Lung (tissue), 12 donors: ENCODE results near the gene ZNF865. TPM values are rescaled to one million over a fixed set of nuclear protein-coding genes. Genes with fewer than 3 reads are reported as not detected.

Experiments used
- ATAC-seq: fragments of 200-7000 bp; cut with Tn5 transposase; one replicate; pipeline ENCODE4 v1.9.1; 2020; ENCODE audit warnings: moderate number of reproducible peaks; ENCODE audit not compliant: insufficient read depth, low FRiP score
- DNase-seq, 3 donors: peaks; one replicate each; pipeline ENCODE4 v3.0.0-alpha.2; 2013 to 2017
- H3K27ac ChIP-seq, 2 donors: one replicate each; pipeline ENCODE4 v1.5.1; 2013; ENCODE audit warnings: mild to moderate bottlenecking in 2 of 2, moderate library complexity in 2 of 2, control low read depth in 1 of 2, inconsistent platforms in 1 of 2, low read depth in 1 of 2, low read length in 1 of 2
- H3K27me3 ChIP-seq, 3 donors: one replicate each; pipeline ENCODE4 v1.5.1; 2013; ENCODE audit warnings: low read length in 2 of 3; ENCODE audit not compliant: control insufficient read depth in 3 of 3, insufficient read depth in 3 of 3
- H3K36me3 ChIP-seq, 4 donors: one replicate each; pipeline ENCODE4 v1.5.1; 2013; ENCODE audit warnings: low read length in 4 of 4, mild to moderate bottlenecking in 1 of 4, moderate library complexity in 1 of 4; ENCODE audit not compliant: control insufficient read depth in 4 of 4, insufficient read depth in 4 of 4
- H3K4me1 ChIP-seq, 5 donors: one replicate each; pipeline ENCODE4 v1.5.1; 2013; ENCODE audit warnings: low read length in 5 of 5, mild to moderate bottlenecking in 2 of 5, moderate library complexity in 1 of 5; ENCODE audit not compliant: control insufficient read depth in 5 of 5, insufficient read depth in 5 of 5
- H3K4me3 ChIP-seq: one replicate; pipeline ENCODE4 v1.5.1; 2013; ENCODE audit warnings: mild to moderate bottlenecking, control low read depth, moderate library complexity
- H3K9ac ChIP-seq, 2 donors: one replicate each; pipeline ENCODE4 v1.5.1; 2013; ENCODE audit warnings: low read length in 2 of 2, control low read depth in 1 of 2; ENCODE audit not compliant: insufficient read depth in 1 of 2
- H3K9me3 ChIP-seq, 4 donors: one replicate each; pipeline ENCODE4 v1.5.1; 2013; ENCODE audit warnings: low read length in 3 of 4, mild to moderate bottlenecking in 1 of 4, moderate library complexity in 1 of 4; ENCODE audit not compliant: control insufficient read depth in 4 of 4, insufficient read depth in 3 of 4
- CTCF ChIP-seq: IDR thresholded peaks from 2 replicates; pipeline ENCODE4 v1.5.1; 2012; ENCODE audit warnings: mild to moderate bottlenecking; ENCODE audit errors: control extremely low read depth, extremely low read depth
- WGBS, 2 donors: extraction: QIAGEN DNeasy Blood & Tissue Kit; methylation state at CpG; one replicate each; pipeline ENCODE4 v1.1.7; 2013; 5-methylcytosine and 5-hydroxymethylcytosine counted together
- polyA plus RNA-seq, 2 donors: library from polyadenylated mRNA; stranded (reverse); fragments of 200-250 nt; gene quantifications; one replicate each; pipeline ENCODE4 v1.2.1, GENCODE V29; 2013
- total RNA-seq, 2 donors: library from RNA; depleted of rRNA in 1 of 2; stranded (reverse); fragments of >200 nt in 1 of 2; gene quantifications; one replicate each; pipeline ENCODE4 v1.2.1, GENCODE V29; 2014 to 2021
- donor health status: control.
- donor health status: control.
- donor health status: Bipolar disorder and iron deficiency.
- donor health status: healthy.
- donor health status: DM: yes; HTN: yes; CAD: no.

ZNF865 gene
- total and polyA plus RNA-seq, 4 donors: 5.1 to 19.3 (median 10.0) TPM

GRCh38 chr19:55651236-55651635, 45.8 kb downstream of the ZNF865 start:
- DNase-seq (no peak), ATAC-seq (no peak)
- Histone ChIP-seq H3K27ac (no peak overlapping the region), H3K9me3 (no peaks in the 10 kb centered on the region), H3K27me3 (no peaks in the 10 kb centered on the region), H3K36me3 (peaks cover 0 to 4% (median 2%) of the 10 kb centered on the region in 4 donors), H3K9ac (no peak overlapping the region), H3K4me1 (peaks cover 0 to 23% (median 5%) of the 10 kb centered on the region in 5 donors), H3K4me3 (no peak overlapping the region)
- TF ChIP-seq CTCF: no peak
- WGBS, 2 donors: 88 to 92% methylated on average over 18 of the region's 18 CpGs

- H3K27ac ChIP-seq: no peak overlapping the region
- WGBS, 2 donors: 82 to 86% methylated on average over 69 to 71 of the region's 71 CpGs
- no peak overlapping the region for H3K9ac ChIP-seq
- DNase-seq (no peak), ATAC-seq (no peak)
- H3K9me3 ChIP-seq: no peaks in the 10 kb centered on the region
- peaks cover 0 to 5% (median 4%) of the 10 kb centered on the region in 4 donors for H3K36me3 ChIP-seq
- no peak overlapping the region for H3K4me3 ChIP-seq
- H3K27me3 ChIP-seq: no peaks in the 10 kb centered on the region
- H3K4me1 ChIP-seq: peaks cover 4 to 30% (median 15%) of the 10 kb centered on the region in 5 donors
- no peak for TF ChIP-seq CTCF
Measured at GRCh38 chr19:55652311-55653128, 47.1 kb downstream of the ZNF865 start.

GRCh38 chr19:55653651-55654322, 48.3 kb downstream of the ZNF865 start:
- no peaks in the 10 kb centered on the region for H3K27me3 ChIP-seq
- H3K36me3 ChIP-seq: peaks cover 0 to 6% (median 4%) of the 10 kb centered on the region in 4 donors
- 0 to 1% methylated on average over 57 of the region's 57 CpGs for WGBS, 2 donors
- peak; percentile 100 for DNase-seq
- peak overlapping the region; percentile 94 to 97 for H3K27ac ChIP-seq
- peak; percentile 56 for ATAC-seq
- H3K4me1 ChIP-seq: peaks cover 13 to 37% (median 25%) of the 10 kb centered on the region in 5 donors
- H3K9me3 ChIP-seq: no peaks in the 10 kb centered on the region
- peak; percentile 100 for TF ChIP-seq CTCF
- peak overlapping the region; percentile 95 to 98 for H3K9ac ChIP-seq
- H3K4me3 ChIP-seq: peak overlapping the region; percentile 10
